GM12878 (cell line): Measurements from ENCODE around the gene CDR2.

Experiments used
- FOXM1 ChIP-seq: IDR thresholded peaks from 2 replicates; pipeline ENCODE4 v1.6.1; 2012; ENCODE audit warnings: low read depth, mild to moderate bottlenecking, inconsistent platforms, low read length, moderate library complexity
- MXI1 ChIP-seq: fragments of 150-350 bp; IDR thresholded peaks from 2 replicates; pipeline ENCODE4 v1.6.1; 2011; ENCODE audit warnings: low read depth, mild to moderate bottlenecking, inconsistent platforms, low read length, improper control_type of control experiment
- NBN ChIP-seq: fragments of 450-650 bp; IDR thresholded peaks from 2 replicates; pipeline ENCODE4 v1.6.1; 2016
- SP1 ChIP-seq: IDR thresholded peaks from one replicate; pipeline ENCODE4 v1.6.1; 2011; ENCODE audit warnings: low read depth, low read length
- TBL1XR1 ChIP-seq: IDR thresholded peaks from 2 replicates; pipeline ENCODE4 v1.6.1; 2012; ENCODE audit warnings: low read depth, low read length, improper control_type of control experiment
- TF ChIP-seq, protein P1 (sequence below), 3 experiments: IDR thresholded peaks in 2 of 3; conservative IDR thresholded peaks in 1 of 3; 2 replicates each; pipeline ENCODE4 v1.5.1; 2011; ENCODE audit warnings: low read depth in 3 of 3, low read length in 3 of 3, mild to moderate bottlenecking in 3 of 3, control low read depth in 2 of 3, moderate library complexity in 2 of 3, inconsistent platforms in 1 of 3, mixed read lengths in 1 of 3; ENCODE audit not compliant: control insufficient read depth in 2 of 3, insufficient read depth in 1 of 3; ENCODE audit errors: extremely low read depth in 1 of 3

DNA sequence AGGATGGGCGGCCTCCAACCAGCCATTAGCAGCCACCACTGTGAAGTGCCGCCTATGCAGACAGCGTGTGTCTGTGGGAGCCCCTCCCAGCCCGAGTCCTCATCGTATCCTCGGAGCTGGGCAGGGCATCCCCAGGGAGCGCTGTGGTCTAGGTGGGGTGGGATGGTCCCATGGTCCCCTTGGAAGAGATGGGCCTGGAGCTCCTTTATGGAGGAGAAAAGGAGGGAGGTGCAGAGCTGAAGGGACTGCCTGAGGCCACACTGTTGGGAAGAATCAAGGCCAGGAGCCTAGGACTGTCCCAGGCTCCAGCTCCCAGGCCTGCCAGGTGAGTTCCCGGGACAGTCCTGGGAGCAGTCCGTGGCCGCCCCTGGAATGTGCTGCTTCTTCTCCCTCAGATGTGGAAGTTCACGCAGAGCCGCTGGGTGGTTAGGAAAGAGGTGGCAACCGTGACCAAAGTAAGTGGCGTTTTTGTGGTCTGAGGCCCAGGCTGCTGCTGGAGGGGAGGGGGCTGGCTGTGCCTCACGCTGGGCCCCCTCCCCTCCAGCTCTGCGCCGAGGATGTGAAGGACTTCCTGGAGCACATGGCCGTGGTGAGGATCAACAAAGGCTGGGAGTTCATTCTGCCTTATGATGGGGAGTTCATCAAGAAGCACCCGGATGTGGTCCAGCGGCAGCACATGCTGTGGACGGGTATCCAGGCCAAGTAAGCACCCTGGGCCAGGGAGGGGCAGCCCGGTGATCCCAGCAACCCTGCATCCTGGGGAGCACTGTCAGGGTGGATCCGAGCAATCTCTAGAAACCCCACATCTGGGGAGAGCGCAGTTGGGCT lies 50.2 kb downstream of the CDR2 start:
- TF ChIP-seq MXI1, result no peak
- no peak for TF ChIP-seq SP1
- TF ChIP-seq NBN, result no peak
- TF ChIP-seq FOXM1, result no peak
- TF ChIP-seq, protein P1, sequence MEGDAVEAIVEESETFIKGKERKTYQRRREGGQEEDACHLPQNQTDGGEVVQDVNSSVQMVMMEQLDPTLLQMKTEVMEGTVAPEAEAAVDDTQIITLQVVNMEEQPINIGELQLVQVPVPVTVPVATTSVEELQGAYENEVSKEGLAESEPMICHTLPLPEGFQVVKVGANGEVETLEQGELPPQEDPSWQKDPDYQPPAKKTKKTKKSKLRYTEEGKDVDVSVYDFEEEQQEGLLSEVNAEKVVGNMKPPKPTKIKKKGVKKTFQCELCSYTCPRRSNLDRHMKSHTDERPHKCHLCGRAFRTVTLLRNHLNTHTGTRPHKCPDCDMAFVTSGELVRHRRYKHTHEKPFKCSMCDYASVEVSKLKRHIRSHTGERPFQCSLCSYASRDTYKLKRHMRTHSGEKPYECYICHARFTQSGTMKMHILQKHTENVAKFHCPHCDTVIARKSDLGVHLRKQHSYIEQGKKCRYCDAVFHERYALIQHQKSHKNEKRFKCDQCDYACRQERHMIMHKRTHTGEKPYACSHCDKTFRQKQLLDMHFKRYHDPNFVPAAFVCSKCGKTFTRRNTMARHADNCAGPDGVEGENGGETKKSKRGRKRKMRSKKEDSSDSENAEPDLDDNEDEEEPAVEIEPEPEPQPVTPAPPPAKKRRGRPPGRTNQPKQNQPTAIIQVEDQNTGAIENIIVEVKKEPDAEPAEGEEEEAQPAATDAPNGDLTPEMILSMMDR (IDR thresholded peaks at IDR 0.05 in 2 of 3, conservative IDR thresholded peaks at IDR 0.05 in 1 of 3; ENCODE audit: control insufficient read depth in 2 of 3, extremely low read depth in 1 of 3, insufficient read depth in 1 of 3, low read depth in 3 of 3, low read length in 3 of 3), result no peak
- no peak for TF ChIP-seq TBL1XR1
